T-helper 2 cell treated with Interferon-gamma antibody and Interleukin-4, amounts not matched to agents 100 ng/mL and 5 ng/mL, for 36 hours (primary cell): Measurements from ENCODE around the gene CATSPER2. TPM values are rescaled to one million over a fixed set of nuclear protein-coding genes. Genes with fewer than 3 reads are reported as not detected.
"Not testable (repeated sequence)": the region's sequence is repeated elsewhere in the genome, so short reads cannot be mapped to it uniquely, and the experiment has no call there.

Experiments
- intact Hi-C: fragments of 100-400 bp; cut with micrococcal nuclease; formaldehyde crosslinking; loops from one replicate; pipeline ENCODE4 v1.15.1; 2023
- total RNA-seq: library from RNA; stranded (reverse); gene quantifications from 2 replicates; pipeline ENCODE4 v1.2.3, GENCODE V29; 2022

Gene CATSPER2
- total RNA-seq, 1 donor from 2014 or later, result 6.9 TPM

DNA sequence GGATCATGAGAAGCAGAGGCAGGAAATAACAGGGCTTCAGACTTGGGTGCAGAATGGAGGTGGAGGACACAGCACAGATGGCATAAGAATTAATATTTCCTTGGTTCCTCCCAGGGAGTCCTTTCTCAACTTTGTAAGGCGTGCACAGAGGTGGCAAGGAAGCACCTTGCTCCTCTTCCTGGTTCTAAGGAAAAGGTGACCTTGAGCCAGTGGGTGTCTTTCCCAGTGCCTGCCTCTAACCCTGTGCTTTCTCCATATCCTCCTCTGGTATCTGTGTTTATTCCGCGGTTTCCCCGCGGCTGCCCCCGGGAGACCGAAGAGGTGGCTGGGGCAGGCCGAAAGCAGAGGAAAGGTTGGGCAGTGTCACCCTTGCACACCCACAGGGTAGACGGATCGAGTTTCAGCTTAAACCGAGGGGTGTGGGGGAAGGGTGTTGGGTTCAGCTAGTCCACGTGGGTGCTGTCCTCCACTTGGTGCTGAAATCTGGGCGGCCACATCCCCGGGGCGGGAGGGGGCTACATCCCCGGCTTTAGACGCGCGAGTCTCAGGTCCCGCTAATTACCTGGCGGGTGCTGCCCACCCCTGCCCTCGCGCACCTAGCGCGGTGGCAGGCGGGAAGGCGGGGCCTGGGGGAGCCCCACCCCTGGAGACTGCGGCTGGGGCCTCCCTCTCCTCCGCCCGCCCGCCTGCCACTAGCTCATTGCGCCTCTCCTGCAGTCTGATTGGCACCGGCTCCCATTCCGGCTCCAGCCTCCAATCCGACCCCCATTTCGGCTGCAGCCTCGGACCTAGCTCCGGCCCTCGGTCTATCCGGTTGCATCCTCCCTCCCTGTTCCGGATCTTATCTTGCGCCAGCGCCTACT, 55.1 kb downstream of the CATSPER2 start, which contains the start of gene CKMT1B:
Gene CKMT1B, plus strand, starts transcription at position 700 of the 863 bp plus-strand sequence. CDS start 192 bp downstream, outside the sequence.
- intact Hi-C loops, result not testable (repeated sequence)

GRCh38 chr15:43592841-43593240, 55.8 kb downstream of the CATSPER2 start:
- intact Hi-C loops, result not testable (repeated sequence)

GRCh38 chr15:43589778-43590466, 58.7 kb downstream of the CATSPER2 start, which contains the start of gene PPIP5K1:
TSS of gene PPIP5K1 (minus strand) at chr15:43590208. CDS start at chr15:43584504, 5,704 bp downstream.
- intact Hi-C loops, result not testable (repeated sequence)

Other genes with a start within 250 kb of the CATSPER2 start
- 39.6 and 42.7 TPM in 2 replicates for gene TP53BP1, start 155.7 kb downstream of the CATSPER2 start, total RNA-seq
- 12.6 and 12.7 TPM in 2 replicates for gene MAP1A, start 131.2 kb downstream of the CATSPER2 start, total RNA-seq
- 46.4 and 55.7 TPM in 2 replicates for gene PPIP5K1, start 58.6 kb downstream of the CATSPER2 start, total RNA-seq
- gene CKMT1B, start 54.8 kb downstream of the CATSPER2 start, total RNA-seq, result 0.45 TPM in 1 of 2 replicates, not detected in the other
- 0.36 and 0.48 TPM in 2 replicates for gene STRC, start 30.0 kb downstream of the CATSPER2 start, total RNA-seq
- gene CKMT1A, start 45.0 kb upstream of the CATSPER2 start, total RNA-seq, result 0.30 TPM in 1 of 2 replicates, not detected in the other
- 365 and 372 TPM in 2 replicates for gene PDIA3, start 97.6 kb upstream of the CATSPER2 start, total RNA-seq
- 0.64 and 1.4 TPM in 2 replicates for gene ELL3, start 128.1 kb upstream of the CATSPER2 start, total RNA-seq
- 683 and 687 TPM in 2 replicates for gene SERF2, start 143.5 kb upstream of the CATSPER2 start, total RNA-seq
- 0.16 and 0.23 TPM in 2 replicates for gene SERINC4, start 151.4 kb upstream of the CATSPER2 start, total RNA-seq
- gene HYPK, start 151.8 kb upstream of the CATSPER2 start, total RNA-seq, result 15.4 and 18.4 TPM in 2 replicates
- 33.7 and 35.2 TPM in 2 replicates for gene MFAP1, start 175.8 kb upstream of the CATSPER2 start, total RNA-seq
- gene WDR76, start 178.2 kb upstream of the CATSPER2 start, total RNA-seq, result 84.3 and 86.1 TPM in 2 replicates